GM12892 (cell line): ENCODE measurements around the gene PRKAR1B.

Experiments
- POLR2A ChIP-seq: IDR thresholded peaks from 2 replicates; pipeline ENCODE4 v1.6.1; 2011; ENCODE audit warnings: low read depth, low read length, control low read depth
- TAF1 ChIP-seq: IDR thresholded peaks from 2 replicates; pipeline ENCODE4 v1.6.1; 2011; ENCODE audit warnings: low read depth, mild to moderate bottlenecking, control low read depth, low read length, borderline replicate concordance

- TF ChIP-seq TAF1, result no peak
- TF ChIP-seq POLR2A, result no peak
Observed at GRCh38 chr7:676246-676971, 50.7 kb downstream of the PRKAR1B start.
